GM18867 (cell line): Measurements from ENCODE around the gene FASTK.
"Not testable (repeated sequence)": the region's sequence is repeated elsewhere in the genome, so short reads cannot be mapped to it uniquely, and the experiment has no call there.

Experiments used
- ATAC-seq: cut with Tn5 transposase; IDR thresholded peaks from one replicate; pipeline ENCODE4 v1.9.1; 2021; ENCODE audit warnings: mild to moderate bottlenecking, moderate library complexity; ENCODE audit not compliant: unreplicated experiment

FASTK gene

DNA sequence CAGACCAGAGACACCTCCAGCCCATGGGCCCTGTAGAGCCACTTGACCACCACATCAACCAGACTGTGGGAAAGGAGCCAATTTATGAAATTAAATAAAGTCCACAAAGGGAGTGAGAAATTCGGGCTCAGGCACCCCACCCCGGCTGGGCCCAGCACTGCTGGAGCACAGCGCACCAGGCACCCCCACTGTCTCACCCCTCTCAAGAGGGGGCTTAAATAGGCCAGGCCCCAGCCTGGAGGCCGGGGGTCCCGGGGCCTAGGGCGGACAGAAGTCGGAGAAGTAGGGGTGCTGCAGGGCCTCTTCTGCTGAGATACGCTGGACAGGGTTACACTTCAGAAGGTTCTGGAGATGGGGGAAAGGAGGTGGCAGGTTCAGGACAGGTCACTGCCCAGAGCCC is 26.9 kb downstream of the FASTK start:
- no peak for ATAC-seq

DNA sequence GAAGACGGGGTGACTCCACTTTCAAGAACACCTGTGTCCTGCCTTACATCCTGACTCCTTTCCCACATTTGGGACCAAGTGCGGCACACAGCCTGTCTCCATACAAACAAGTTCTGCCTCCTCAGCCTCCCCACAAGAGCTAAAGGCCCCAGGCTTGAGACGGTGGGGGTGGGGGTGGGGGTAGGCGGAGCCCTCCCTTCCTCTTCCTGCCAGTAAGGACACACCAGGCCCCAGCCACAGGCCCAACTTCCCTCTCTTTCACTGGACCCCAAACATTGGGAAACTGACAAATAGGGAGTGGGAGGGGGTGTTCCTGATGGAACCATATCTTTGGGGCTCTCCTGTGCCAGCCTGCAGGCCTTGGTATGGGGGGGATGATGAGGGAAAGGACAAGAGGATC is 27.5 kb downstream of the FASTK start:
- ATAC-seq, result no peak

DNA sequence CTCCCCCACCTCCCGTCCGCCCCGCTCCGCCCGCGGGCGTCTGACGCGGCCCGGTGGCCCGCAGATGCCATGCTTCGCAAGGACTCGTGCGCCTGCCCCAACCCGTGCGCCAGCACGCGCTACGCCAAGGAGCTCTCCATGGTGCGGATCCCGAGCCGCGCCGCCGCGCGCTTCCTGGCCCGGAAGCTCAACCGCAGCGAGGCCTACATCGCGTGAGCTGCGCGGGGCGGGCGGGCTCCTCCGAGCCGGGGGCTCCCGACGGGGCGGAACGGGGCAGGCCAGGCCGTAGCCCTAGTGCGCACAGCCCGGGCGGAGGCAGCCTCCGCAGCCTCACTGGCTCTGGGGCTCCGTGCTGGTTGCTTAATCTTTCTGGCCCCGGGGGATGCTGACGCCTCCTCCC is 29.5 kb downstream of the FASTK start:
- no peak for ATAC-seq

DNA sequence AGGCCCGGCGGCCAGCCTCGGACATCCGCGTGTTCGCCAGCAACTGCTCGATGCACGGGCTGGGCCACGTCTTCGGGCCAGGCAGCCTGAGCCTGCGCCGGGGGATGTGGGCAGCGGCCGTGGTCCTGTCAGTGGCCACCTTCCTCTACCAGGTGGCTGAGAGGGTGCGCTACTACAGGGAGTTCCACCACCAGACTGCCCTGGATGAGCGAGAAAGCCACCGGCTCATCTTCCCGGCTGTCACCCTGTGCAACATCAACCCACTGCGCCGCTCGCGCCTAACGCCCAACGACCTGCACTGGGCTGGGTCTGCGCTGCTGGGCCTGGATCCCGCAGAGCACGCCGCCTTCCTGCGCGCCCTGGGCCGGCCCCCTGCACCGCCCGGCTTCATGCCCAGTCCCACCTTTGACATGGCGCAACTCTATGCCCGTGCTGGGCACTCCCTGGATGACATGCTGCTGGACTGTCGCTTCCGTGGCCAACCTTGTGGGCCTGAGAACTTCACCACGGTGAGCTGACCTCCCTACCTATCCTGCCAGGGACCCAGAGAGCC is 31.6 kb downstream of the FASTK start:
- no peak for ATAC-seq

DNA sequence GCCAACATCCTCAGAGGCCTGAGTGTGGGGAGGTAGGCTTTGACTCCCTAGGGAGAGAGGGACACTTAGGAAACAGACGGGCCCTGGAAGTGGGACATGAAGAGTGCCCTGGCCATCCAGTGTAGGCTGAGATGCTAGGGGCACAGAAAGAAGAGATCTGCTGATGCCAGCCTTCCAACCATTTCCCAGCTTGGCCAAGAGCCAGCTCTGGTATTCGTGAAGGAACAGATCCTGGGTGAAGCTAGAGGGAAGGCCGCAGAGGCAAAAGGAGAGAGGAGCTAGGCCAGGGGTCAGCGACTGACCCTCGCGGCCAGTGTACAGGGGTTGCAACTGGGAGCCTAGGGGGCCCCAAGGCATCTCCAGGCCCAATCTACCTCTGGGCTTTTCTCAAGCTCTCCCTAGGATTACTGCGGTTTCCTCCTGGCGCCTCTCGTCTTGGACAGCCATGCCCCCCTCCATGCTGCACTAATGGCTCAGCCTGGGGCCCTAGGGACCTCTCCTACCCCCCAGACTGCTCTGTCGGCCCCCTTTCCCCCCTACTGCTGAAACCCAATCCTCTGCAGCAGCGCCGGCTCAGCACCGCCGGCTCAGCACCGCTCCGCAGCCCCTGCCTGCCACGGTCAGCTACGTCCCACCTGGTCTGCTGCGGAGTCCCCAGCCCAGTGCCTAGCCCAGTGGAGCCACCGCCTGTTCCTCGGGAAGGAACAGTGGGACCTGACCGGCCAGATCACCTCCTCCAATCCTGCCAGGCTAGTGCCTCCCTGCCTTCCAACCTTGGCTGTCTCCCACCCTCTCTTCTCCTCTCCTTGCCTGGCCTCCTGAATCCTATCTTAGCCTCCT is 32.4 kb downstream of the FASTK start, which contains the start of gene ASIC3:
TSS of gene ASIC3 (plus strand) at position 556 of the 840 bp plus-strand sequence. CDS start 355 bp downstream, outside the sequence.
- ATAC-seq, result no peak

DNA sequence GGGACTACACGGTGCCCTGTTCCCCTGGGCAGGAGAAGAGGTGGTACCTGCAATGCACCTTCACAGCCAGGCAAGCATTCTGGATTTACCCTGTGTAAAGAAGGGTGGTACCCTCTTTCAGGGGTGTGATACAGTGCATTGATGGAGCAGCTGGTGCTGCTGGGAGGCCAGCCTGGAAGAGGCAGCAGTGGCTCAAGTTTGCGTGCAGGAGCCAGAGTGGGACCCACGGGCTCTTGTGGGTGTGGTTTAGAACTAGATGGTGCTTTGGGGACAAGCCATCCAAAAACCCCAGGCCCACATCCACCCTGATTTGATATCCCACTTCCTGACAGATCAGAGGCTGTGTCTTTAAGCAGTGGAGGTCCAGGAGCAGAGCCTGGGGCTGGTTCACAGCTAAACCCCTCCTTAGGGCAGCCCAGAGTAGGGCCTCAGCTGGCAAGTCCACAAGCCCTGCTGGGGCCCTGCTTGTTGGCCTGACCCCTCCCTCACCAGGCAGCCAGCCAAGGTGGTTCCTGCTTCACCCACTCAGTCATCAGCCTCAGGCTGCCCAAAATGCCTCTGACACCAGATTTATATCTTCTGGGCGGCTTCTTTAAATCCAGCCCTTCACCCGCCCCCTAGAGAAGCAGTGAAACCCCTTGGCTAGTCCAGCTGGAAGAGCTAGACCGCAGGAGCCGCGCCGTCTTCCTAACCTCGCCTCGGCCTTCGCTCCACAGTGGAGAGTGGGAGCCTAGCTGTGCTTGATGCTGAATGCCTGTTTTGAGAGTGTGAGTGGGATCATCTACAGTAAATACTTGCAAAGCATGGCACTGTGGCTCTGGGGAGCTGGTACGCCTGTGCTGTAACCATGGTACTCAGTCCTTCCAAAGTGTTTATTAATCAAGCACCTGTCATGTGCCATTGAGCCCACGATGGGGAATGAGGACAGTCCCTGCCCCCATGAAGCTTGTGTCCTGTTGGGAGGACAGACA is 33.7 kb downstream of the FASTK start:
- ATAC-seq, result no peak

DNA sequence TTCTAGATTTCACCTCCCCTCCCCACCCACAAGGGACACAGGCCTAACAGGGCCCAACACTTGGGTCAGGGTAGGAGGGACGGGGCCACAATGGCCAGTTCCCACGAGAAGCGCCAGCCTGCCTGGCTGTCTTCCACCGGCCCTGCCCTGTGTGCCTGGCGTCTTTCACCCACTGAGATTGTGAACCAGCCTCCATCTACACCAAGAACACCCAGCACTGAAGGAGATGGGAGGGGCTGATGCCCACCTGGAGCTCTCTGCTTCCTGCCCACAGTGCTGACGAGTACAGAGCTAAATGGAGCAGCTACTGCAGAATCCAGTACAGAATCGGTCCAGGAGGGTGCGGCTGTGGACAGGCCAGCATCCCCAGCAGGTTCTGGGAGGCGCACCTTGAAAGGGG is 34.6 kb downstream of the FASTK start:
- no peak for ATAC-seq

DNA sequence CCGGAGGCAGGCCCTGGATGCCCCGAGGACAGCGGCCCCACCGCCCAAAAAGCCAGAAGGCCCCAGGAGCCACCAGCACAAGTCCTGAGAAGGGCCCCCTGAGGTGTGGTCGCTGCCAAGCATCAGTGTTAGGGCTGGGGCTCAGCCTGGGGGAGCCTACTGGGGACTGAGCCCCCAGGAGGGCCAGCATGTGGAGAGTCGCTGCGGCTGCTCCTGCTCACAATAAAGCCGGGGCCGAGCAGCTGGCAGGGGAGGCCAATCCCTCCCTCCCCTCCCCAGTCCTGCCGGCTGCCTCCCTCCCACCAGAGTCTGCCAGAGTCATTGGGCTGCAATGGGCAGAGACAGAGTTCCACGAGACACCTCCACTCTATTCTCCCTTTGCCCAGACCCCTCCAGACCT is 35.3 kb downstream of the FASTK start:
- ATAC-seq, result no peak

DNA sequence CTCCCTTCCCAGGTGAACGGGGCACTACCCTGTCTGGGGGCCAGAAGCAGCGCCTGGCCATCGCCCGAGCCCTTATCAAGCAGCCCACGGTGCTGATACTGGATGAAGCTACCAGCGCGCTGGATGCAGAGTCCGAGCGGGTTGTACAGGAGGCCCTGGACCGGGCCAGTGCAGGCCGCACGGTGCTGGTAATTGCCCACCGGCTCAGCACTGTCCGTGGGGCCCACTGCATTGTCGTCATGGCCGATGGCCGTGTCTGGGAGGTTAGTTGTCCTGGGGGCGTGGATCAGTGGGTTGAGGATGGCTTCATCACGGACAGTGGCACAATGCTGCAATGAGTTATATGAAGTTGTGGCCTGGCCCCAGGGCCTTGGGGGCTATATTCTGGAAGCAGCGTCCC is 36.6 kb downstream of the FASTK start:
- no peak for ATAC-seq

DNA sequence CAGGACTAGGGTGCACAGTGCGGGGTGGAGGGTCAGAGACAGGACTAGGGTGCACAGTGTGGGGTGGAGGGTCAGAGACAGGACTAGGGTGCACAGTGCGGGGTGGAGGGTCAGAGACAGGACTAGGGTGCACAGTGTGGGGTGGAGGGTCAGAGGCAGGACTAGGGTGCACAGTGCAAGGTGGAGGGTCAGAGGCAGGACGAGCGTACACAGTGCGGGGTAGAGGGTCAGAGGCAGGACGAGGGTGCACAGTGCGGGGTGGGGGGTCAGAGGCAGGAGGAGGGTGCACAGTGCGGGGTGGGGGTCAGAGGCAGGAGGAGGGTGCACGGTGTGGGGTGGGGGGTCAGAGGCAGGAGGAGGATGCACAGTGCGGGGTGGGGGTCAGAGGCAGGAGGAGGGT is 37.2 kb downstream of the FASTK start:
- not testable (repeated sequence) for ATAC-seq

DNA sequence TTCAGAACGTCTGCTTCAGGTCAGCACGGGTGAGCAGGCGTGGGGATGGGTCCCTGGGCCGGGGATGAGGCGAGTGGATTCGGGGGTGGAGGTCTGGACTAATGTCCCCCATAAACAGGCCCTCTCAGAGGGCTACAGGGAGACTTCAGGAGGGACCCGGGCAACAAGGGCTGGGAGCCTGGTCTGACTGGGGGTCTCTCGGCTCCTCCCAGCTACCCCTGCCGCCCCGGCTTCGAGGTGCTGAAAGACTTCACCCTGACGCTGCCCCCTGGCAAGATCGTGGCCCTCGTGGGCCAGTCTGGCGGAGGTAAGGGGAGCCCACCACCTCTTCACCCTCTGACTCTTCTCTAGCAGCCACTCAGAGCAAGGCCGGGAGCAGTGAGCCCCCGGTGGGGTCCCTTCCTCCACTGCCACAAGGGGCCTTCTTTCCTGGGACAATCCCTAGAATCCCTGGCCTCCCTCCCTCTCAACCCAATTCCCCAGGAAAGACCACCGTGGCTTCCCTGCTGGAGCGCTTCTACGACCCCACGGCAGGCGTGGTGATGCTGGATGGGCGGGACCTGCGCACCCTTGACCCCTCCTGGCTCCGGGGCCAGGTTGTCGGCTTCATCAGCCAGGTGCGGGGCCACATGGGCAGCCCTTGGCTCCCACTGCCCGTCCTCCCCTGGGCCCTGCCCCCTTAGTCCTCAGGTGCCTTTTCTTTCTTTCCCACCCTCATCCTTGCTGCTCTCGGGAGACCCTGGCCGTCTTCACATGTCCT is 39.8 kb downstream of the FASTK start:
- ATAC-seq, result no peak

DNA sequence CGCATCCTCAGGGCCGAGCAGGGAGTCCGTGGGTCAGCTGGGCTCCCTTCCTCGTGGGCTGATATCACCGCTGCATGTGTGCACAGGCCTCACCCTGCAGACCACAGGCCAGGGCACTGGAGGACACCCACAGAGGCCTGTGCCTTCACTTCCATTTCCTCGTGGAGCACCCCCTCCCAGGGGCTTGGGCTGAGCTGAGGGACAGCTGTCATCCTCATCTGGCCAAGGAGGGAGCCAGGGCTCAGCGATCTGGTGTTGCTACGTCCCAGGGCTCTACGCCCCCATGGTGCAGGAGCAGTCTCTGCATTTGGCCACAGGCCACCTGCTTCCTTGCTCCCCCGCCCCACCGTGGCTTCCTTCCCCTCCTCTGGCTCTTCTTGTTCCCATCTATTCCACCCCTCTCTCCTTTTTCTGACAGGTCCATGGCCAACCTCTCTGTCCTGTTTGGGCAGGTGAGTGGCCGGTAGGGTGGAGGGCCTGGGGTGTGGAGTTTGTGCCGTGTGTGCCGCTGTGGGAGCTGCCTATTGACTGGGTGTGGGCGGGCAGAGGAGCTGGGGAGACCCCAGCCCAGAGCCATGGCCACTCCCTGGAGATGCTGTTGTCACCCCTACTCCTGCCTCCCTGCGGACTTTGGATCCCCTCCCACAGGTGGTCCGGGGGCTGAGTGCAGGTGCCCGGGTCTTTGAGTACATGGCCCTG is 40.6 kb downstream of the FASTK start:
- no peak for ATAC-seq

DNA sequence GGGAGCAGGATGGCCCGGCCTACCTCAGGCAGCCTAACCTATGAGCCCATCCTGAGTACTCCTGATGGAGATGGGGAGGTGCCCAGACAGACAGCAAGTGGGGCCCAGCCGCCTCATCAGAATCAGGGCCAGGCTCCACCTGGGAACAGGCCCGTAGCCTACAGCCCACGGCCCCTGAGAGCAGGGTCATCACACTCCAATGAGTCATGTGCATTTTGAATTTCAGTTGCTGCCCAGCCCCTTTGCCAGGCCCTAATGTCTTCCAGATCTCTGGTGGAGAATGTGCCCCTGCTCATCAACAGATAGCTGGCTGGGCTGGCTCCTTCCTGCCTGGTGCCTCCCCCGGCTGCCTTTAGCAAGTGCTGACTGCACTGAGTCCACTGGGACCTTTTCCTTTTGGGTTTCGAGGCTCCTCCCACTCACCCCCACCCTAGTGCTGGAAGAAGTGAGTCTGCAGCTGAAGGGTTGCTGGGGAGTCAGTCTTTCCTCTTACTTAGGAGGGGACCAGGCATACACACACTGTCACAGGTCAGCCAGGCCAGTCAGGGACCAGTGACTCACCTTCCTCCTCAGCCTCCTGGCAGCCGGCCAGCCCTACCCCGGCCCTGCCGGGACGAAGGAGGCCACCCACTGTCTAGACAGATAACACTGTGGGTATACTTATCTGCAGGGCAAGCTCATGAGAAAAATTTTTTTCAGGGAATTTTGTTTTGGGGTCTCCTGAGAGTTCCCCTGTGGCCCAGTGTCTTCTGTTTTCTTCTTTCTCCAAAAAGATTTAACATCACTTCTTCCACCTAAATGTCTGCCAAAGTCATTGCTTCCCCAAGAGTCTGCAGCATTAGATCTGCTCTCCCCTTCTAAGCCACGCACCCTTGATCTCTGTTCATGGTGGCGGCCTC is 41.4 kb downstream of the FASTK start:
- ATAC-seq, result no peak

DNA sequence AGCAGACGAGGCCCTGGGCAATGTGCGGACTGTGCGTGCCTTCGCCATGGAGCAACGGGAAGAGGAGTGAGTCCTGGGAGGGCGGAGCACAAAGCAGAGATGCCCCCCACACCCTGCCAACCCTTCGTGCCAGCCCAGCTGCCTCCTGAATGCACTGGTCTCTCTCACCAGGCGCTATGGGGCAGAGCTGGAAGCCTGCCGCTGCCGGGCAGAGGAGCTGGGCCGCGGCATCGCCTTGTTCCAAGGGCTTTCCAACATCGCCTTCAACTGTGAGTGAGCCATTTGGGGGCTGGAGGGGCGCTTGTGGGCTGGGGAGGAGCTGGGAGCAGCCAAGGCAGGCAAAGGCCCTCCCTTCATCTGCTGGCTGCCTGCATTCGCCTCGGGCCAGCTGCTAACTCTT is 44.7 kb downstream of the FASTK start:
- ATAC-seq, result no peak

DNA sequence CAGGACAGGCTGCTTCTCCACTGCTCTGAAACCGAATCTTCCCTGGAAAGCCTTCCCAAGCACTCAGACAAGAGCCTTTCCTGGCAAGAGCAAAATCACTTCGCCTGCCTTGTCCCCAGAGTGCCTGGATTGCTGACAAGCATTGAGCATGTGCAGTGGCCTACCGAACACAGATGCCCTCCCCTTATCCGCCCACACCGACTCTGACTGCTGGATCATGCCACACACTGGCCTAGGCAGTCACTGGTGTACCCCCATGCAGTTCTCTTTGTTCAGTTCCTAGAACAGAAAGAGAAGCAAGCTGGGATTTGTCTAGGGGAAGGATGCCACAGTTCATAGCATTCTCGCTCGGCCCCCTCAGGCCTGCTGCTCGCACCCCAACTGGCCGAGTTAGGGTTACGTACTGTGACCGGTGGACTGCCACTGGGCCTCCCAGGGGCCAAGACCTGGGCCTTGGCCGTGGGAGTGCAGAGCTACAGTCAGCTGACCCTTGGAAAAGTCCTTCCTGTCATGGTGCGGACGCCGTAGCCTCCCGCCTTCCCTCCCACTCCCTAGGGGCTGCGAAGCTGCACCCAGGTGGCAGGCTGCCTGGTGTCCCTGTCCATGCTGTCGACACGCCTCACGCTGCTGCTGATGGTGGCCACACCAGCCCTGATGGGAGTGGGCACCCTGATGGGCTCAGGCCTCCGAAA is 45.4 kb downstream of the FASTK start:
- no peak for ATAC-seq

DNA sequence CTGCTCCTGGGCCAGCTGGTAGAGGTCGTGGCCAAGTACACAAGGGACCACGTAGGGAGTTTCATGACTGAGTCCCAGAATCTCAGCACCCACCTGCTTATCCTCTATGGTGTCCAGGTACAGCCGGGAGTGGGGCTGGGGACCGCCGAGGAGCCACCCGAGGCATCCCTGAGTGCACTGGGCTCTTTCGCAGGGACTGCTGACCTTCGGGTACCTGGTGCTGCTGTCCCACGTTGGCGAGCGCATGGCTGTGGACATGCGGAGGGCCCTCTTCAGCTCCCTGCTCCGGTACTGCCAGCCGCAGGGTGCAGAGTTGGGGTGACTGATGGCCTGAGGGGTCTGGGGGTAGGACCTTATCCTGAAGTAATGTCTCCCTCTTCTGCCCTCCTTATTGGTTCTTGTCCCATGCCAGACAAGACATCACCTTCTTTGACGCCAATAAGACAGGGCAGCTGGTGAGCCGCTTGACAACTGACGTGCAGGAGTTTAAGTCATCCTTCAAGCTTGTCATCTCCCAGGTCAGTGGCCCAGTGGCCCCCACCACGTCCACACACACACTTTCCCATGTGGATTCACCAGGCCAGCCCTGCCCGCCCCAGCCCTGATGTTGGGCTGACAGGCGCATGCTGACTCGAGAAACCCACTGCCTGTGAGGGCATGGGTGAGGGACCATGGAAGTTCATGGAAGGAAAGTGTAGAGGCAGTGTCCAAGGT is 46.1 kb downstream of the FASTK start:
- no peak for ATAC-seq

DNA sequence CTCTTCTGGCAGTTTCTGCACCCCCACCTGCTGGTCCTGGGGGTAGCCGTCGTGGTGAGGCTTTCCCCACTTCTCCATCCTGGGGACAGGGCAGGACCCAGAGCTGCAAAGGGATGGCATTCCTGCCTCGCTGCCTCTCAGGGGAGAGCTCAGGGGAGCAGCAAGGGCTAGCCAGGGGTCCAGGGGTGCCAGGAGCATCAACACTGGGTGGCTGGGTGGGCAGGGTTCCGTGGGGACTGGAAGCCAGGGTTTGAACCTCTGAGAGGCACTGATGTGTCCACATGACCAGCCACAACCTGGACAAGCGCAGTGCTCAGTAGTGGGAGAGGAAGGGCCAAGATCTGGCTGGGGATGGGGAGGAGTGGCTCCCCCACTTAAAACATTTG is 46.8 kb downstream of the FASTK start:
- ATAC-seq, result no peak
